ENCODE measurements around the gene EXD3. TPM values are rescaled to one million over a fixed set of nuclear protein-coding genes. Genes with fewer than 3 reads are reported as not detected.

Gene EXD3
- total and polyA plus RNA-seq, 4 donors = 8.6 to 30.5 (median 19.5) TPM

DNA sequence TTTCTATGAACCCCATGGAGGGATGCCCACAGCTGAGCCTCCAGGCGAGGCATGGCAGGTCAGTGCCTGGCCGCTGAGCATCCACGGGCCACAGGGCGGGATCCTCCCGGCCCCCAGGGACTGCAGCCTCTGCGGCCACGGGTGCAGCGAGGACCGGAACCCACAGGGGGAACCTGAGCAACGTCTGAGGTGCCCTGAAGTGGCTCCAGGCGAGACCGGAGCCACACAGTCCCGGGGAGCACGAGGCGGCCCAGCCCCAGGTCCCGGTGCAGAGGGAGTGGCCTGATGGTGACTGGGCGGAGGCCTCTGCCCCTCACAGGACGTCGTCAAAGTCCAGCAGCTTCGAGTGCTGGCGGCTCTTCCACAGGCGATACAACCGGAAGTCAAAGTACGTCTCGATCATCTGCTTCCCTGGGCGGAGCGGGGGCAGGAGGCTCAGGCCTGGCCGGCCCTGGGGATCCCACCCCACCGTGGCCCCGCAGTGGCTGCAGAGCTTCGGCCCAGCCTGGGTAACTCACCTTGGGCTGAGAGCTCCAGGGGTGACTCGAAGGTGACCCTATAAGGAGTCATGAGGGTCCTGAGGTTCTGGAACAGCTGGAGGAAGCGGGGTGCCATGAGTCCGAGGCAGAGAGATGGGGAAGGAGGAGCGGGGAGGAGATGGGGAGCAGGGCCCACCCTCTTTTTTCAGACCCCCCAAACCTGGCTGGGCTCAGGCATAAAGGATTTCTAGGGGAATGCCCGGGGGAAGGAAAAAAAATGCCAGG lies 26.3 kb upstream of the EXD3 start:
- H3K9ac ChIP-seq (ENCODE audit: insufficient read depth in 1 of 2, low read length in 2 of 2) = no peak overlapping the region
- ATAC-seq (ENCODE audit: insufficient read depth, low FRiP score) (no peak), DNase-seq (no peak)
- H3K36me3 ChIP-seq (ENCODE audit: control insufficient read depth in 4 of 4, insufficient read depth in 4 of 4, low read length in 4 of 4) = peaks cover 0 to 10% (median 0%) of the 10 kb centered on the region in 4 donors
- TF ChIP-seq, protein P1, sequence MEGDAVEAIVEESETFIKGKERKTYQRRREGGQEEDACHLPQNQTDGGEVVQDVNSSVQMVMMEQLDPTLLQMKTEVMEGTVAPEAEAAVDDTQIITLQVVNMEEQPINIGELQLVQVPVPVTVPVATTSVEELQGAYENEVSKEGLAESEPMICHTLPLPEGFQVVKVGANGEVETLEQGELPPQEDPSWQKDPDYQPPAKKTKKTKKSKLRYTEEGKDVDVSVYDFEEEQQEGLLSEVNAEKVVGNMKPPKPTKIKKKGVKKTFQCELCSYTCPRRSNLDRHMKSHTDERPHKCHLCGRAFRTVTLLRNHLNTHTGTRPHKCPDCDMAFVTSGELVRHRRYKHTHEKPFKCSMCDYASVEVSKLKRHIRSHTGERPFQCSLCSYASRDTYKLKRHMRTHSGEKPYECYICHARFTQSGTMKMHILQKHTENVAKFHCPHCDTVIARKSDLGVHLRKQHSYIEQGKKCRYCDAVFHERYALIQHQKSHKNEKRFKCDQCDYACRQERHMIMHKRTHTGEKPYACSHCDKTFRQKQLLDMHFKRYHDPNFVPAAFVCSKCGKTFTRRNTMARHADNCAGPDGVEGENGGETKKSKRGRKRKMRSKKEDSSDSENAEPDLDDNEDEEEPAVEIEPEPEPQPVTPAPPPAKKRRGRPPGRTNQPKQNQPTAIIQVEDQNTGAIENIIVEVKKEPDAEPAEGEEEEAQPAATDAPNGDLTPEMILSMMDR (IDR thresholded peaks at IDR 0.05; ENCODE audit: control extremely low read depth, extremely low read depth) = no peak
- H3K4me3 ChIP-seq = no peak overlapping the region
- H3K9me3 ChIP-seq (ENCODE audit: control insufficient read depth in 4 of 4, insufficient read depth in 3 of 4, low read length in 3 of 4) = peaks cover 0 to 3% (median 0%) of the 10 kb centered on the region in 4 donors
- H3K27ac ChIP-seq (ENCODE audit: low read depth in 1 of 2, low read length in 1 of 2) = no peak overlapping the region
- H3K27me3 ChIP-seq (ENCODE audit: control insufficient read depth in 3 of 3, insufficient read depth in 3 of 3, low read length in 2 of 3) = no peaks in the 10 kb centered on the region
- 89 to 91% methylated on average over 36 of the region's 36 CpGs for WGBS, 2 donors
- H3K4me1 ChIP-seq (ENCODE audit: control insufficient read depth in 5 of 5, insufficient read depth in 5 of 5, low read length in 5 of 5) = peaks cover 0 to 18% (median 5%) of the 10 kb centered on the region in 5 donors

DNA sequence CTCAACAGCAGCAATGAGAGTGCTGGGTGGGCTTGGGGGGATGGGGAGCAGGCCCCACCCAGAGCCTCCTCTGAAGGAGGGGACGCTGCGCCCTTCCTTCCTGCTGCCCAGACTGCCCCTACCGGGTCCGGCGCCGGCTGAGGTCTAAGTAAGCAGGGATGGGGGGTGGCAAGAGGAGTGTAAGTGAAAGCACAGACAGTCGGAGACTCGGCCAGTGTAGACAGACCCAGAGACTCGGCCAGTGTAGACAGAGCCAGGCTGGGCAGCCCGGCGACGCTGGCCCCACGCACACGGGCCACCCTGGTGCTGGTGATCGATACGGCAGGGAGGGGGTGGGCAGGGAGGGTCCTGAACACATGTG lies 25.6 kb upstream of the EXD3 start:
- DNase-seq = no peak
- peaks cover 0 to 10% (median 0%) of the 10 kb centered on the region in 4 donors for H3K36me3 ChIP-seq (ENCODE audit: control insufficient read depth in 4 of 4, insufficient read depth in 4 of 4, low read length in 4 of 4)
- WGBS, 2 donors = 91 to 93% methylated on average over 16 of the region's 16 CpGs
- TF ChIP-seq, protein P1 (IDR thresholded peaks at IDR 0.05; ENCODE audit: control extremely low read depth, extremely low read depth) = no peak
- H3K27me3 ChIP-seq (ENCODE audit: control insufficient read depth in 3 of 3, insufficient read depth in 3 of 3, low read length in 2 of 3) = no peaks in the 10 kb centered on the region
- peaks cover 0 to 3% (median 0%) of the 10 kb centered on the region in 4 donors for H3K9me3 ChIP-seq (ENCODE audit: control insufficient read depth in 4 of 4, insufficient read depth in 3 of 4, low read length in 3 of 4)
- H3K9ac ChIP-seq (ENCODE audit: insufficient read depth in 1 of 2, low read length in 2 of 2) = no peak overlapping the region
- H3K4me3 ChIP-seq = no peak overlapping the region
- peaks cover 0 to 18% (median 4%) of the 10 kb centered on the region in 5 donors for H3K4me1 ChIP-seq (ENCODE audit: control insufficient read depth in 5 of 5, insufficient read depth in 5 of 5, low read length in 5 of 5)
- ATAC-seq (ENCODE audit: insufficient read depth, low FRiP score) = no peak
- H3K27ac ChIP-seq (ENCODE audit: low read depth in 1 of 2, low read length in 1 of 2) = no peak overlapping the region

DNA sequence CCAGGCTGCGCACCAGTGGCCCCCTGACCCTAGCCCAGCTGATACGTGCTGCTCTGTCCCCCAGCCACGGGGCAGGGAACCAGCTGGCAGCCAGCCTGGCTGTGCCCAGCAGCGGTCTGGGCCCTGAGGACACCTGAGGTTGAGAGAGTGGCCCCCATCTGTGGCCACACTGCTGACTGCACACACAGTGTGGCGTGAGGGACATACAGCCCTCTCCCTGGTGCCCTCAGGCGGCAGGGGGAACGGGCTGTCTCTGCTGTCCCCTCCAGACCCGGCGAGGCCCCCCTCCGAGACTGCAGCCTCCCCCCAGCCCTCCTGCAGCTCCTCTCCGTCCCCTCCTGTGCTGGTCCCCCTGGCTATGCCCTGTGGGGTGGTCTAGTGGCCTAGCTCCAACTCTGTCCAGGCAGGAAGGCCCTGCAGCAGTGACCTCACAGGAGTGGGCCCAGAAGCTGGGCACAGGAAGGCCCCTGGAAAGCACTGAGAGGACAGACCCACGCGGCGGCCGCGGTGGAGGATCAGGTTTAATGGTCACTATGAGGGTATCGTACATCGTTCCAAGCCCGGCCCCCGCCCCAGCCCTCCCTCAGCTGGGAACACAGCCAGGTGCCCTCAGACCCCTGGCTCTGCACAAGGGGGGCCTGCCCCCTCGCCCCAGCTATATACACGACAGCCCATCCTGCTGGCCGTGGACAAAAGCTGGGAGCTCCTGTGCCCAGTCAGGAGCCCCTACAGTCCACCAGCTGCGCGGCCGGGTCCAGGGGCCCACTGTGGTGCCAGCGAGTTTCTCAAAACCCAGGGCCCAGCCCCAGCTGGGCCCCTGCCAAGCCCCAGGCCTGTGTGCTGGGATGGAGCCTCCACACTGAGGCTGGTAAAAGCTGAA lies 25.0 kb upstream of the EXD3 start:
- Histone ChIP-seq H3K36me3 (ENCODE audit: control insufficient read depth in 4 of 4, insufficient read depth in 4 of 4, low read length in 4 of 4) (peaks cover 0 to 10% (median 0%) of the 10 kb centered on the region in 4 donors), H3K27me3 (ENCODE audit: control insufficient read depth in 3 of 3, insufficient read depth in 3 of 3, low read length in 2 of 3) (no peaks in the 10 kb centered on the region), H3K4me1 (ENCODE audit: control insufficient read depth in 5 of 5, insufficient read depth in 5 of 5, low read length in 5 of 5) (peaks cover 0 to 14% (median 4%) of the 10 kb centered on the region in 5 donors), H3K9me3 (ENCODE audit: control insufficient read depth in 4 of 4, insufficient read depth in 3 of 4, low read length in 3 of 4) (peaks cover 0 to 3% (median 0%) of the 10 kb centered on the region in 4 donors), H3K27ac (ENCODE audit: low read depth in 1 of 2, low read length in 1 of 2) (no peak overlapping the region), H3K9ac (ENCODE audit: insufficient read depth in 1 of 2, low read length in 2 of 2) (no peak overlapping the region), H3K4me3 (no peak overlapping the region)
- DNase-seq (peak; percentile 60 to 67 (median 65)), ATAC-seq (ENCODE audit: insufficient read depth, low FRiP score) (no peak)
- TF ChIP-seq, protein P1 (IDR thresholded peaks at IDR 0.05; ENCODE audit: control extremely low read depth, extremely low read depth) = no peak
- WGBS, 2 donors = 88 to 93% methylated on average over 27 of the region's 27 CpGs

All from lung (tissue), 12 donors.